H1 (cell line): Measurements from ENCODE around the gene TMTC2. TPM values are rescaled to one million over a fixed set of nuclear protein-coding genes. Genes with fewer than 3 reads are reported as not detected.

Source experiments
- TEAD4 ChIP-seq: IDR thresholded peaks from 2 replicates; pipeline ENCODE4 v1.6.1; 2012; ENCODE audit warnings: low read depth, low read length, inconsistent platforms, mixed read lengths
- polyA plus RNA-seq, 7 experiments: library from polyadenylated mRNA; depleted of rRNA in 3 of 7; stranded (reverse) in 5 of 7; unstranded in 2 of 7; fragments of >200 nt in 5 of 7; fragments of 200-250 nt in 2 of 7; gene quantifications; 1 replicate in 5 of 7; 2 replicates in 1 of 7; 4 replicates in 1 of 7; pipeline versions ENCODE4 v1.2.1 to v1.2.3, GENCODE V29; 2011 to 2013; ENCODE audit warnings: missing spikeins in 2 of 7, mixed read lengths in 2 of 7
- total RNA-seq: library from RNA; stranded (reverse); fragmentation: NEBNext Ultra II Directional; extraction: Animal tissue kit (Norgen Biotek cat#: 25700); gene quantifications from 2 replicates; pipeline ENCODE4 v1.2.1, GENCODE V29; 2021

The TMTC2 gene
- total and polyA plus RNA-seq, 2 of the 8 experiments (the other 6 are each of a cell fraction or from before 2014, with no cell fraction given), result 2.3 to 3.9 TPM

- TF ChIP-seq TEAD4, result no peak
Measured at GRCh38 chr12:83077041-83077440, 390.3 kb downstream of the TMTC2 start (continued).
